MM.1S (cell line): Measurements from ENCODE around the gene MEGF10.

ENCODE experiments used
- DNase-seq: peaks from one replicate; pipeline ENCODE4 v3.0.0-alpha.2; 2015
- H2AFZ ChIP-seq: fragments of 300-600 bp; sonication (generic); 2 replicates; pipeline ENCODE4 v1.6.0; 2016; ENCODE audit warnings: antibody characterized with exemption, low read length
- H3F3A ChIP-seq: fragments of 300-600 bp; sonication (generic); 2 replicates; pipeline ENCODE4 v1.6.1; 2016; ENCODE audit warnings: mild to moderate bottlenecking, antibody characterized with exemption, low read length, moderate library complexity, mixed read lengths; ENCODE audit not compliant: insufficient read depth
- H3K27ac ChIP-seq: fragments of 300-600 bp; sonication (generic); 2 replicates; pipeline ENCODE4 v1.5.1; 2016; ENCODE audit warnings: mild to moderate bottlenecking, low read length
- H3K27me3 ChIP-seq: fragments of 300-600 bp; sonication (generic); replicated peaks from 2 replicates; pipeline ENCODE4 v1.6.0; 2016; ENCODE audit warnings: low read length; ENCODE audit not compliant: insufficient read depth
- H3K36me3 ChIP-seq: fragments of 300-600 bp; sonication (generic); replicated peaks from 2 replicates; pipeline ENCODE4 v1.6.1; 2016; ENCODE audit warnings: mild to moderate bottlenecking, low read length, mixed read lengths; ENCODE audit not compliant: insufficient read depth
- H3K4me1 ChIP-seq: fragments of 300-600 bp; sonication (generic); 2 replicates; pipeline ENCODE4 v1.6.1; 2016; ENCODE audit warnings: low read length, mixed read lengths
- H3K4me2 ChIP-seq: fragments of 300-600 bp; sonication (generic); 2 replicates; pipeline ENCODE4 v1.6.0; 2016; ENCODE audit warnings: low read depth, low read length
- H3K4me3 ChIP-seq: fragments of 300-600 bp; sonication (generic); 2 replicates; pipeline ENCODE4 v1.5.1; 2016; ENCODE audit warnings: low read length, mixed read lengths
- H3K79me2 ChIP-seq: fragments of 300-600 bp; sonication (generic); 2 replicates; pipeline ENCODE4 v1.6.1; 2016; ENCODE audit warnings: mixed run types, low read length, mixed read lengths
- H3K9ac ChIP-seq: fragments of 300-600 bp; sonication (generic); 2 replicates; pipeline ENCODE4 v1.6.1; 2016; ENCODE audit warnings: low read length, mixed read lengths
- H3K9me2 ChIP-seq: fragments of 300-600 bp; sonication (generic); replicated peaks from 2 replicates; pipeline ENCODE4 v1.6.1; 2016; ENCODE audit warnings: mild to moderate bottlenecking, low read length, mixed read lengths; ENCODE audit not compliant: insufficient read depth
- H3K9me3 ChIP-seq: fragments of 300-600 bp; sonication (generic); replicated peaks from 2 replicates; pipeline ENCODE4 v1.6.1; 2016; ENCODE audit warnings: mild to moderate bottlenecking, low read length, mixed read lengths; ENCODE audit not compliant: insufficient read depth
- H4K20me1 ChIP-seq: fragments of 300-600 bp; sonication (generic); 2 replicates; pipeline ENCODE4 v1.6.1; 2016; ENCODE audit warnings: mild to moderate bottlenecking, low read length, moderate library complexity, mixed read lengths; ENCODE audit not compliant: insufficient read depth
- EZH2 ChIP-seq: fragments of 300-600 bp; sonication (generic); optimal IDR thresholded peaks from 2 replicates; pipeline ENCODE3; 2017; ENCODE audit warnings: low read depth, mild to moderate bottlenecking, antibody characterized with exemption, low read length, mixed read lengths
- EZH2phosphoT487 ChIP-seq: fragments of 300-600 bp; sonication (generic); IDR thresholded peaks from 2 replicates; pipeline ENCODE4 v1.6.1; 2018; ENCODE audit warnings: antibody characterized with exemption, low read length
- TF ChIP-seq, protein P1 (sequence below): fragments of 300-600 bp; sonication (generic); IDR thresholded peaks from 2 replicates; pipeline ENCODE4 v1.5.1; 2016; ENCODE audit warnings: antibody characterized with exemption, low read length, mixed read lengths

The MEGF10 gene

DNA sequence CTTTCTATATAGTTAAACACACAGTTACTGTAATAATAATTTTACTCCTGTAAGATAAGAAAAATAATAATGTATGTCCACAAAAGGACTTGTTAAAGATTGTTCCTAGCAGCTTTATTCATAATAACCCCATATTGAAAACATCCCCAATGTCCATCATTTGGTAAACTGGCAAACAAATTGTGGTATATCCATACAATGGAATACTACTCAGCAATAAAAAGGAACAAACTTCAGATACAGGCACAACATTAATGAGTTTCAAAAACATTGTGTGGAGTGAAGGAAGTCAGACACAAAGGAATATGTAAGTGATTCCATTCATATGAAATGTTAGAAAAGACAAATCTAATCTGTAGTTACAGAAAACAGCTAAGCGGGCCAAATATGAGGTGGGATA lies 1.9 kb upstream of the MEGF10 start:
- TF ChIP-seq EZH2 (no peak), EZH2phosphoT487 (no peak)
- TF ChIP-seq, protein P1, sequence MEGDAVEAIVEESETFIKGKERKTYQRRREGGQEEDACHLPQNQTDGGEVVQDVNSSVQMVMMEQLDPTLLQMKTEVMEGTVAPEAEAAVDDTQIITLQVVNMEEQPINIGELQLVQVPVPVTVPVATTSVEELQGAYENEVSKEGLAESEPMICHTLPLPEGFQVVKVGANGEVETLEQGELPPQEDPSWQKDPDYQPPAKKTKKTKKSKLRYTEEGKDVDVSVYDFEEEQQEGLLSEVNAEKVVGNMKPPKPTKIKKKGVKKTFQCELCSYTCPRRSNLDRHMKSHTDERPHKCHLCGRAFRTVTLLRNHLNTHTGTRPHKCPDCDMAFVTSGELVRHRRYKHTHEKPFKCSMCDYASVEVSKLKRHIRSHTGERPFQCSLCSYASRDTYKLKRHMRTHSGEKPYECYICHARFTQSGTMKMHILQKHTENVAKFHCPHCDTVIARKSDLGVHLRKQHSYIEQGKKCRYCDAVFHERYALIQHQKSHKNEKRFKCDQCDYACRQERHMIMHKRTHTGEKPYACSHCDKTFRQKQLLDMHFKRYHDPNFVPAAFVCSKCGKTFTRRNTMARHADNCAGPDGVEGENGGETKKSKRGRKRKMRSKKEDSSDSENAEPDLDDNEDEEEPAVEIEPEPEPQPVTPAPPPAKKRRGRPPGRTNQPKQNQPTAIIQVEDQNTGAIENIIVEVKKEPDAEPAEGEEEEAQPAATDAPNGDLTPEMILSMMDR = no peak
- no peaks in the 10 kb centered on the region for H3K36me3 ChIP-seq
- no peaks in the 10 kb centered on the region for H3K9me2 ChIP-seq
- H3K4me2 ChIP-seq = no peak overlapping the region
- no peaks in the 10 kb centered on the region for H3K9me3 ChIP-seq
- no peak overlapping the region for H3K4me3 ChIP-seq
- H3K4me1 ChIP-seq = no peaks in the 10 kb centered on the region
- no peaks in the 10 kb centered on the region for H3F3A ChIP-seq
- no peak for DNase-seq
- H3K79me2 ChIP-seq = no peaks in the 10 kb centered on the region
- H3K27me3 ChIP-seq = no peaks in the 10 kb centered on the region
- no peak overlapping the region for H2AFZ ChIP-seq
- no peaks in the 10 kb centered on the region for H4K20me1 ChIP-seq
- H3K9ac ChIP-seq = no peak overlapping the region
- H3K27ac ChIP-seq = no peak overlapping the region

DNA sequence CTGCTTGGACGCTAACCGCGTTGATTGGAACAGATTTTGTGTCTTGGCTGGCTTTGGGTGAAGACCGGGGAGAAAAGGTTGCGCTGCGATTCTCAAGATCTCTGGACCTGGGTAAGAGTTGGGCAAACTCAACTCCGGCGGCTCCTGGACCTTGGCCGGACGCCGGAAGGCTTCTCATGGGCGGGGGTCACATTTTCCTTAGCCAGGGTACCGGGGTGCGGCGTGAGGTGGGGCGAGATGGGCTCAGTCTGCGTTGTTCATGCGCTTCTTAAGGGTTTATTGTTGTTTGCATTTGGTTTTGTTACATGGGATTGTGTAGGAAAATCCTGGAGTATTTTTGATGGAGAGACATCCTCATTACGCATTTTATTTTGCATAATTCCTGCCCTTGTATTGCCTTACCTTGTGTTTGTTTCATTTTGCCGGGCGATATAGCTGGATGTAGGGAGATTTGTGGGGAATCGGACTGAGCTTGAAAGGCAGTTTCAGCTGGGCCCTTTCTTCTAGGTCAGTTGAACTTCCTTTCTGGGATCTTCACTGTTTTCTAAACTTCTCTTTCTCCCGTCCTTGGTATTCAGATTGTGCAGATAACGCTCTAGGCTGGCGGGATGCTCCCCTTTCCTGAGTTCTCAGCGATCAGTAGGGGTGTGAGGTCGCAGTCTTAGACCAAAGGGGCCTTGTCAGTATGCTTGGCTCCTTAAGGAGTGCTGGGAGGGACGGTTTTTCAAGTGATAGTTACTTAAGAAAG lies 524 bp downstream of the MEGF10 start:
- DNase-seq = no peak
- Histone ChIP-seq H3K27ac (no peak overlapping the region), H3K4me2 (no peak overlapping the region), H3K27me3 (no peaks in the 10 kb centered on the region), H3K79me2 (no peaks in the 10 kb centered on the region), H3K36me3 (no peaks in the 10 kb centered on the region), H3K9me2 (no peaks in the 10 kb centered on the region), H3F3A (no peaks in the 10 kb centered on the region), H4K20me1 (no peaks in the 10 kb centered on the region), H3K9me3 (no peaks in the 10 kb centered on the region), H3K4me3 (no peak overlapping the region), H3K4me1 (no peaks in the 10 kb centered on the region), H3K9ac (no peak overlapping the region), H2AFZ (no peak overlapping the region)
- TF ChIP-seq EZH2phosphoT487 (no peak), EZH2 (no peak)
- TF ChIP-seq, protein P1 = no peak

DNA sequence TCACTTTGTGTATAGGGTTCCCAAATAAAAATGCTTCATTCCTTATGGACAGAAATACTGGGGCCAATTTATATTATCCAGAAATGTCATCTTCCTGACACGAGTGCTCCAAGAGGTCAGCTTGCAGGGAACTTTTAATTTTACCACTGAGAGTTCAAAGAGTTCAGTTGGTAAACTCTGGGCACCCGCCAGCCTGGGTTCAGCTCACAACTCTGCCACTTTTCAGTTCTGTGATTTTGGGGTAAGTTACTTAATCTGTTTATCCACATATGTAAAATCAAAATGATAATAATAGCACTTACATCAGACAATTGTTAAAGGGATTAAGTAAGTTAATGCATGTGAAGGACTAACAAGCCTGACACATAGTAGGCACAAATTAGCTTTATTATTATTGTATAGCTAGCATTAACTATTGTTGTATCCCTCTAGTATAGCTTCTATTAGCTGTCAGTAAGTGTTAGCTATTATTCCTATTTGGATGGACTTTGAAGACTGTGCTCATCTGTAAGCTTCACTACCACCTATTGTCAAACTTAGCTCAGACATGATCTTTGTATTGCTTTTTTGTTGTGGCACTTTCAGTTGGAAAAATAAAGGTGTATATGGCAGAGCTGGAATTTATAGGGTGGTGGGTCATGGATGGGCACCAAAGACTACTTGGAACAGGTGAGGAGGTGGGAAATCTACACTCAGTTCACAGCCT lies 1.6 kb downstream of the MEGF10 start:
- Histone ChIP-seq H3K9me3 (no peaks in the 10 kb centered on the region), H3K36me3 (no peaks in the 10 kb centered on the region), H3K79me2 (no peaks in the 10 kb centered on the region), H3K4me2 (no peak overlapping the region), H3K27ac (no peak overlapping the region), H4K20me1 (no peaks in the 10 kb centered on the region), H3K27me3 (no peaks in the 10 kb centered on the region), H3K9me2 (no peaks in the 10 kb centered on the region), H3K4me3 (no peak overlapping the region), H3F3A (no peaks in the 10 kb centered on the region), H2AFZ (no peak overlapping the region), H3K9ac (no peak overlapping the region), H3K4me1 (no peaks in the 10 kb centered on the region)
- TF ChIP-seq, protein P1 = no peak
- no peak for TF ChIP-seq EZH2
- TF ChIP-seq EZH2phosphoT487 = no peak
- no peak for DNase-seq
